ENCODE results near the gene MPI. TPM values are rescaled to one million over a fixed set of nuclear protein-coding genes. Genes with fewer than 3 reads are reported as not detected.

The MPI gene
- total RNA-seq, 1 donor from 2014 or later, result 30.1 TPM

GRCh38 chr15:74847432-74847831, 42.4 kb upstream of the MPI start:
- Mint-ChIP-seq H3K36me3 (ENCODE audit: unreplicated experiment) (peaks cover 33% of the 10 kb centered on the region), H3K4me1 (ENCODE audit: unreplicated experiment) (peaks cover 8% of the 10 kb centered on the region), H3K4me3 (ENCODE audit: unreplicated experiment) (no peak overlapping the region), H3K9me3 (ENCODE audit: unreplicated experiment) (no peaks in the 10 kb centered on the region), H3K27ac (ENCODE audit: unreplicated experiment) (no peak overlapping the region), H3K27me3 (ENCODE audit: unreplicated experiment) (no peaks in the 10 kb centered on the region)
- TF ChIP-seq CTCF (IDR thresholded peaks at IDR 0.05), result no peak
- no peak for DNase-seq (ENCODE audit: extremely low spot score, unreplicated experiment)

GRCh38 chr15:74850393-74850792, 39.4 kb upstream of the MPI start:
- no peak for DNase-seq (ENCODE audit: extremely low spot score, unreplicated experiment)
- Mint-ChIP-seq H3K4me1 (ENCODE audit: unreplicated experiment) (no peaks in the 10 kb centered on the region), H3K4me3 (ENCODE audit: unreplicated experiment) (no peak overlapping the region), H3K9me3 (ENCODE audit: unreplicated experiment) (no peaks in the 10 kb centered on the region), H3K36me3 (ENCODE audit: unreplicated experiment) (peaks cover 34% of the 10 kb centered on the region), H3K27me3 (ENCODE audit: unreplicated experiment) (no peaks in the 10 kb centered on the region), H3K27ac (ENCODE audit: unreplicated experiment) (no peak overlapping the region)
- no peak for TF ChIP-seq CTCF (IDR thresholded peaks at IDR 0.05)

GRCh38 chr15:74851960-74852359, 37.9 kb upstream of the MPI start:
- Mint-ChIP-seq H3K27me3 (ENCODE audit: unreplicated experiment) (no peaks in the 10 kb centered on the region), H3K4me1 (ENCODE audit: unreplicated experiment) (peaks cover 3% of the 10 kb centered on the region), H3K9me3 (ENCODE audit: unreplicated experiment) (no peaks in the 10 kb centered on the region), H3K27ac (ENCODE audit: unreplicated experiment) (no peak overlapping the region), H3K4me3 (ENCODE audit: unreplicated experiment) (no peak overlapping the region), H3K36me3 (ENCODE audit: unreplicated experiment) (peaks cover 30% of the 10 kb centered on the region)
- no peak for DNase-seq (ENCODE audit: extremely low spot score, unreplicated experiment)
- no peak for TF ChIP-seq CTCF (IDR thresholded peaks at IDR 0.05)

GRCh38 chr15:74854453-74855022, 35.3 kb upstream of the MPI start:
- no peak for TF ChIP-seq CTCF (IDR thresholded peaks at IDR 0.05)
- no peak for DNase-seq (ENCODE audit: extremely low spot score, unreplicated experiment)
- H3K4me1 Mint-ChIP-seq (ENCODE audit: unreplicated experiment), result peaks cover 3% of the 10 kb centered on the region
- no peaks in the 10 kb centered on the region for H3K27me3 Mint-ChIP-seq (ENCODE audit: unreplicated experiment)
- no peak overlapping the region for H3K4me3 Mint-ChIP-seq (ENCODE audit: unreplicated experiment)
- H3K9me3 Mint-ChIP-seq (ENCODE audit: unreplicated experiment), result no peaks in the 10 kb centered on the region
- no peak overlapping the region for H3K27ac Mint-ChIP-seq (ENCODE audit: unreplicated experiment)
- peaks cover 17% of the 10 kb centered on the region for H3K36me3 Mint-ChIP-seq (ENCODE audit: unreplicated experiment)

- no peak for DNase-seq (ENCODE audit: extremely low spot score, unreplicated experiment)
- H3K36me3 Mint-ChIP-seq (ENCODE audit: unreplicated experiment), result peaks cover 10% of the 10 kb centered on the region
- H3K4me3 Mint-ChIP-seq (ENCODE audit: unreplicated experiment), result no peak overlapping the region
- TF ChIP-seq CTCF (IDR thresholded peaks at IDR 0.05), result no peak
- no peaks in the 10 kb centered on the region for H3K27me3 Mint-ChIP-seq (ENCODE audit: unreplicated experiment)
- no peaks in the 10 kb centered on the region for H3K9me3 Mint-ChIP-seq (ENCODE audit: unreplicated experiment)
- H3K27ac Mint-ChIP-seq (ENCODE audit: unreplicated experiment), result no peak overlapping the region
- peaks cover 3% of the 10 kb centered on the region for H3K4me1 Mint-ChIP-seq (ENCODE audit: unreplicated experiment)
Observed at GRCh38 chr15:74855857-74856256, 34.0 kb upstream of the MPI start.

All from osteocyte (in vitro differentiated cells).